Mesothelial cell of epicardium (in vitro differentiated cells): ENCODE results near the gene NPPB. TPM values are rescaled to one million over a fixed set of nuclear protein-coding genes. Genes with fewer than 3 reads are reported as not detected.

Source experiments
- DNase-seq, 2 experiments: peaks; one replicate each; pipeline ENCODE4 v3.0.0; 2021; ENCODE audit warnings: low spot score in 2 of 2; ENCODE audit not compliant: unreplicated experiment in 2 of 2
- H3K27ac Mint-ChIP-seq: 2 replicates; pipeline ENCODE4 v1.8.0; 2021; ENCODE audit warnings: mixed read lengths
- H3K27me3 Mint-ChIP-seq: 2 replicates; pipeline ENCODE4 v1.8.0; 2021; ENCODE audit warnings: low read depth, mixed read lengths
- H3K36me3 Mint-ChIP-seq: 2 replicates; pipeline ENCODE4 v1.8.0; 2021; ENCODE audit warnings: mixed read lengths
- H3K4me1 Mint-ChIP-seq: 2 replicates; pipeline ENCODE4 v1.8.0; 2021; ENCODE audit warnings: mixed read lengths
- H3K4me3 Mint-ChIP-seq: 2 replicates; pipeline ENCODE4 v1.8.0; 2021; ENCODE audit warnings: mild to moderate bottlenecking, moderate library complexity, mixed read lengths
- H3K9me3 Mint-ChIP-seq: 2 replicates; pipeline ENCODE4 v1.8.0; 2021; ENCODE audit warnings: mixed read lengths
- total RNA-seq: library from RNA; stranded (reverse); gene quantifications from 3 replicates; pipeline ENCODE4 v1.2.1, GENCODE V29; 2021
- TF ChIP-seq, protein P1 (sequence below): fragments of 200-600 bp; sonication (generic); IDR thresholded peaks from one replicate; pipeline ENCODE4 v1.5.0; 2021; ENCODE audit warnings: antibody characterized with exemption; ENCODE audit not compliant: unreplicated experiment

Gene NPPB
- total RNA-seq, 1 donor from 2014 or later: 1.3 TPM

DNA sequence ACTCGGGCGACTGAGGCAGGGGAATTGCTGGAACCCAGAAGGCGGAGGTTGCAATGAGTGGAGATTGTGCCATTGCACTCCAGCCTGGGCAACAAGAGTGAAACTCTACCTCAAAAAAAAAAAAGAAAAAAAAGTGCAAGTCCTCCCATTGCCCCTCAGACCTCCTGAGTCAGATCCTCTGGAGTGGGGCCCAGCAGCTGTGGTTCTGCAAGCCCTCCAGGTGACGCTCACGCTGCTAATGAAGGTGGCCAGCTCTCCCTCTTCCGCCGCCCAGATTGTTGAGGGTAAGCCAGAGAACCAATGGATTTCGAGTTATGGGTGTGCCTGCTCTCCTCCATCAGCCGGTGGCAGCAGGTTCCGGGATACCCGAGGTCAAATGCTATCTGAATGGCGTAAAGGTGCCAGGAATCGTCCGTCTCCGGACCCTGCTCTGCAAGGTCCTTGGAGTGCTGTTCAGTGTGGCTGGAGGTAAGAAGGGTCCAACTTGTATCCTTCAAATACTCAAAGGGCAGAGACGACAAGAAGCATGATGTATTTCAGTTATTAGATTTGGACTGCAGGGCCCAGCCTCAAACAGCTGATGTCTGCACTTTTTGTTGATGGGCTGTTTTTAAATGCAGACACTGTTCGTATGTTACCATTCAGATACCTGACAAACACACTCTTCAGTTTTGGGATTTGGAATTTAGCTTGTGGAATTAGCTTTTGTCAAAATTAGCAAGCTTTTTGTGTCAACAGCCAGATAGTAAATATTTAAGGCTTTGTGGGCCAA lies 35.2 kb downstream of the NPPB start:
- Mint-ChIP-seq H3K9me3 (no peaks in the 10 kb centered on the region), H3K4me3 (no peak overlapping the region), H3K36me3 (peaks cover 33% of the 10 kb centered on the region)

DNA sequence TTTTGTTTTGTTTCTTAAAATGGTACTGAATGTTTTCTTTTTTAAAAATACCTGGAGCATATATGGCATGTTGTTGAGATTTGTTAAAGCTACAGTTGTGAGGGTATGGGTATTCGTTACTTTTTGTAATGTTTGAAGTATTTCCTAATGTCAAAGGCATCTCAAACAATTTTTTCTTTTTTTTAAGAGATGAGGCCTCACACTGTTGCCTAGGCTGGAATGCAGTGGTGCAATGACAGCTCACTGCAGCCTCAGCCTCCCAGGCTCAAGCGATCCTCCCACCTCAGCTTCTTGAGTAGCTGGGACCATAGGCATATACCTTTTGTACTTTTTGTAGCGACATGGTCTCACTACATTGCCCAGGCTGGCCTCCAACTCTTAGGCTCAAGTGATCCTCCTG lies 36.7 kb downstream of the NPPB start:
- H3K27ac Mint-ChIP-seq: peak overlapping the region; percentile 64
- H3K4me3 Mint-ChIP-seq: no peak overlapping the region
- peaks cover 29% of the 10 kb centered on the region for H3K36me3 Mint-ChIP-seq
- H3K4me1 Mint-ChIP-seq: peaks cover 4% of the 10 kb centered on the region
- no peaks in the 10 kb centered on the region for H3K9me3 Mint-ChIP-seq
- no peaks in the 10 kb centered on the region for H3K27me3 Mint-ChIP-seq
- TF ChIP-seq, protein P1, sequence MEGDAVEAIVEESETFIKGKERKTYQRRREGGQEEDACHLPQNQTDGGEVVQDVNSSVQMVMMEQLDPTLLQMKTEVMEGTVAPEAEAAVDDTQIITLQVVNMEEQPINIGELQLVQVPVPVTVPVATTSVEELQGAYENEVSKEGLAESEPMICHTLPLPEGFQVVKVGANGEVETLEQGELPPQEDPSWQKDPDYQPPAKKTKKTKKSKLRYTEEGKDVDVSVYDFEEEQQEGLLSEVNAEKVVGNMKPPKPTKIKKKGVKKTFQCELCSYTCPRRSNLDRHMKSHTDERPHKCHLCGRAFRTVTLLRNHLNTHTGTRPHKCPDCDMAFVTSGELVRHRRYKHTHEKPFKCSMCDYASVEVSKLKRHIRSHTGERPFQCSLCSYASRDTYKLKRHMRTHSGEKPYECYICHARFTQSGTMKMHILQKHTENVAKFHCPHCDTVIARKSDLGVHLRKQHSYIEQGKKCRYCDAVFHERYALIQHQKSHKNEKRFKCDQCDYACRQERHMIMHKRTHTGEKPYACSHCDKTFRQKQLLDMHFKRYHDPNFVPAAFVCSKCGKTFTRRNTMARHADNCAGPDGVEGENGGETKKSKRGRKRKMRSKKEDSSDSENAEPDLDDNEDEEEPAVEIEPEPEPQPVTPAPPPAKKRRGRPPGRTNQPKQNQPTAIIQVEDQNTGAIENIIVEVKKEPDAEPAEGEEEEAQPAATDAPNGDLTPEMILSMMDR: no peak
- DNase-seq: no peak

More for the DNA sequence above, 35.2 kb downstream of the NPPB start:
- H3K4me1 Mint-ChIP-seq: peaks cover 4% of the 10 kb centered on the region
- H3K27me3 Mint-ChIP-seq: no peaks in the 10 kb centered on the region
- no peak for DNase-seq
- H3K27ac Mint-ChIP-seq: no peak overlapping the region
- TF ChIP-seq, protein P1: no peak

DNA sequence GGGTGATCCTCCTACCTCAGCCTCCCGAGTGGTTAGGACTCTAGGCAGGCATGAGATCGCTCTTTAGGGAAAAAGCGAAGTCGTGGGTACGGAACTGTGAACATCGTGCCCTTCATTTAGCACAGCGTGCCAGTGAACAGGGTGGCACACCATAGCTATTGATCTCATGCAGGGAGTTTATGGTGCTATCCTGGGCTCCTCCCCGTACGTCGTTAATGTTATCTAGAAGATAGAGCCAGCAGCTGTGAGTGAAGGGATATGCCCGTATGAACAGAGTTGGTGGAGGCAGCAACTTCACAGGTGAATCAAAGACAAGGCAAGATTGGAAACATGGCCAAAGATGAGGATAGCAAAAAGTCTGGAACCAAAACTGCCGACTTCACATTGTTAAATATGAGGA lies 41.6 kb downstream of the NPPB start:
- Mint-ChIP-seq H3K4me3 (no peak overlapping the region), H3K27me3 (no peaks in the 10 kb centered on the region), H3K27ac (no peak overlapping the region), H3K36me3 (peaks cover 29% of the 10 kb centered on the region), H3K4me1 (peaks cover 4% of the 10 kb centered on the region), H3K9me3 (no peaks in the 10 kb centered on the region)
- TF ChIP-seq, protein P1: no peak
- DNase-seq: no peak

DNA sequence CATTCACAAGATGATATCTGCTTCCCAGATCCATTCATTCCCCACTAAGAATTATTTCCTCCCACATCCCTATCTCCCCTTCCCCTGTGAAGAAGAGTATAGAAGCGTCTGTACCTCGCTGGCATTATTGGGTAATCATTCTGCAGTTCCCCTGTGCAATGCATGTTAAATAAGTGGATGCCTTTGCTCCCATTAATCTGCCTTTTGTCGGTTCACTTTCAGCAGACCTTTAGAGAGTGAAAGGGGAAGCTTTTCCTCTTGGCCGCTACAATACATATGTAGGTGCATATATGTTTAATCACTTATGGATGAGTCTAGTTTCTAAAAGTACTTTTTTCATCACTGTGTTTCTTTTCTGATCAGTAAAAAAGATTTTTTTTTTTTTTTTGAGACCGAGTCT lies 45.7 kb downstream of the NPPB start:
- no peak overlapping the region for H3K4me3 Mint-ChIP-seq
- DNase-seq: no peak
- H3K9me3 Mint-ChIP-seq: no peaks in the 10 kb centered on the region
- H3K36me3 Mint-ChIP-seq: peaks cover 21% of the 10 kb centered on the region
- no peak overlapping the region for H3K27ac Mint-ChIP-seq
- H3K27me3 Mint-ChIP-seq: no peaks in the 10 kb centered on the region
- peaks cover 5% of the 10 kb centered on the region for H3K4me1 Mint-ChIP-seq
- TF ChIP-seq, protein P1: no peak

Other genes with a start within 250 kb of the NPPB start
- gene FBXO2, start 204.5 kb downstream of the NPPB start, total RNA-seq: 2.6 to 3.3 TPM (median 3.1 TPM) in 3 replicates
- 33.1 to 39.4 TPM (median 37.3 TPM) in 3 replicates for gene FBXO44, start 204.1 kb downstream of the NPPB start, total RNA-seq
- gene FBXO6, start 194.7 kb downstream of the NPPB start, total RNA-seq: 4.7 to 5.4 TPM (median 4.9 TPM) in 3 replicates
- 53.0 to 56.3 TPM (median 56.0 TPM) in 3 replicates for gene MAD2L2, start 177.8 kb downstream of the NPPB start, total RNA-seq
- gene DRAXIN, start 167.2 kb downstream of the NPPB start, total RNA-seq: 1.1 to 1.4 TPM (median 1.4 TPM) in 3 replicates
- 25.8 to 29.4 TPM (median 29.0 TPM) in 3 replicates for gene AGTRAP, start 122.8 kb downstream of the NPPB start, total RNA-seq
- gene C1orf167, start 96.8 kb downstream of the NPPB start, total RNA-seq: 0.18 to 0.20 TPM in 2 of 3 replicates, not detected in the other
- gene MTHFR, start 53.0 kb downstream of the NPPB start, total RNA-seq: 37.7 to 39.6 TPM (median 39.2 TPM) in 3 replicates
- 28.1 to 30.3 TPM (median 29.1 TPM) in 3 replicates for gene CLCN6, start 52.8 kb downstream of the NPPB start, total RNA-seq
- not detected in 3 replicates for gene NPPA, start 11.2 kb downstream of the NPPB start, total RNA-seq
- gene KIAA2013, start 67.5 kb upstream of the NPPB start, total RNA-seq: 37.8 to 39.3 TPM (median 37.8 TPM) in 3 replicates
- gene PLOD1, start 75.8 kb upstream of the NPPB start, total RNA-seq: 198 to 206 TPM (median 203 TPM) in 3 replicates
- gene MFN2, start 121.5 kb upstream of the NPPB start, total RNA-seq: 52.4 to 58.4 TPM (median 53.7 TPM) in 3 replicates
- 31.7 to 37.5 TPM (median 32.0 TPM) in 3 replicates for gene MIIP, start 160.6 kb upstream of the NPPB start, total RNA-seq
- gene TNFRSF8, start 204.4 kb upstream of the NPPB start, total RNA-seq: 0.31 to 0.53 TPM (median 0.41 TPM) in 3 replicates